ENCODE results near the gene ZBTB24. TPM values are rescaled to one million over a fixed set of nuclear protein-coding genes. Genes with fewer than 3 reads are reported as not detected.

ZBTB24 gene
- total RNA-seq, 1 donor from 2014 or later = 8.2 TPM

GRCh38 chr6:109480993-109481480 is 2.0 kb downstream of the ZBTB24 start:
- no peaks in the 10 kb centered on the region for H3K27me3 ChIP-seq (ENCODE audit: low read depth)
- H3K36me3 ChIP-seq = peaks cover 43% of the 10 kb centered on the region
- TF ChIP-seq CTCF (IDR thresholded peaks at IDR 0.05) = no peak
- H3K4me3 ChIP-seq = peak overlapping the region; percentile 20
- ATAC-seq (no peak), DNase-seq (no peak)
- no peaks in the 10 kb centered on the region for H3K9me3 ChIP-seq
- no peak overlapping the region for H3K27ac ChIP-seq
- intact Hi-C loops (cut with DNase I) = no loop called here
- H3K4me1 ChIP-seq = peaks cover 68% of the 10 kb centered on the region

GRCh38 chr6:109478841-109479624 is 4.0 kb downstream of the ZBTB24 start:
- H3K36me3 ChIP-seq = peaks cover 63% of the 10 kb centered on the region
- H3K4me1 ChIP-seq = peaks cover 68% of the 10 kb centered on the region
- H3K27ac ChIP-seq = no peak overlapping the region
- DNase-seq (no peak), ATAC-seq (no peak)
- no peaks in the 10 kb centered on the region for H3K27me3 ChIP-seq (ENCODE audit: low read depth)
- H3K4me3 ChIP-seq = peak overlapping the region; percentile 20
- no peak for TF ChIP-seq CTCF (IDR thresholded peaks at IDR 0.05)
- intact Hi-C loops (cut with DNase I) = no loop called here
- H3K9me3 ChIP-seq = no peaks in the 10 kb centered on the region

GRCh38 chr6:109478222-109478805 is 4.7 kb downstream of the ZBTB24 start:
- no peak for DNase-seq
- no peaks in the 10 kb centered on the region for H3K27me3 ChIP-seq (ENCODE audit: low read depth)
- peaks cover 70% of the 10 kb centered on the region for H3K36me3 ChIP-seq
- H3K4me1 ChIP-seq = peaks cover 63% of the 10 kb centered on the region
- no peak for TF ChIP-seq CTCF (IDR thresholded peaks at IDR 0.05)
- no peaks in the 10 kb centered on the region for H3K9me3 ChIP-seq
- H3K4me3 ChIP-seq = no peak overlapping the region
- ATAC-seq = no peak
- intact Hi-C loops (cut with DNase I) = no loop called here
- H3K27ac ChIP-seq = no peak overlapping the region

GRCh38 chr6:109477725-109478124 is 5.3 kb downstream of the ZBTB24 start:
- Histone ChIP-seq H3K4me1 (peaks cover 63% of the 10 kb centered on the region), H3K27me3 (ENCODE audit: low read depth) (no peaks in the 10 kb centered on the region), H3K9me3 (no peaks in the 10 kb centered on the region), H3K36me3 (peaks cover 76% of the 10 kb centered on the region), H3K27ac (no peak overlapping the region), H3K4me3 (no peak overlapping the region)
- DNase-seq (no peak), ATAC-seq (no peak)
- no peak for TF ChIP-seq CTCF (IDR thresholded peaks at IDR 0.05)
- intact Hi-C loops (cut with DNase I) = no loop called here

GRCh38 chr6:109477184-109477583 is 5.8 kb downstream of the ZBTB24 start:
- ATAC-seq = no peak
- H3K36me3 ChIP-seq = peaks cover 81% of the 10 kb centered on the region
- no peak for DNase-seq
- H3K4me3 ChIP-seq = no peak overlapping the region
- no peaks in the 10 kb centered on the region for H3K27me3 ChIP-seq (ENCODE audit: low read depth)
- H3K27ac ChIP-seq = no peak overlapping the region
- no peak for TF ChIP-seq CTCF (IDR thresholded peaks at IDR 0.05)
- intact Hi-C loops (cut with DNase I) = no loop called here
- peaks cover 60% of the 10 kb centered on the region for H3K4me1 ChIP-seq
- H3K9me3 ChIP-seq = no peaks in the 10 kb centered on the region

All from lower lobe of right lung (tissue), 2 donors.